ENCODE results near the gene LYPLAL1.
"Not testable (repeated sequence)": the region's sequence is repeated elsewhere in the genome, so short reads cannot be mapped to it uniquely, and the experiment has no call there.

LYPLAL1 gene

GRCh38 chr1:219215477-219215876, 41.8 kb downstream of the LYPLAL1 start:
- no peak for DNase-seq (ENCODE audit: low spot score)

DNA sequence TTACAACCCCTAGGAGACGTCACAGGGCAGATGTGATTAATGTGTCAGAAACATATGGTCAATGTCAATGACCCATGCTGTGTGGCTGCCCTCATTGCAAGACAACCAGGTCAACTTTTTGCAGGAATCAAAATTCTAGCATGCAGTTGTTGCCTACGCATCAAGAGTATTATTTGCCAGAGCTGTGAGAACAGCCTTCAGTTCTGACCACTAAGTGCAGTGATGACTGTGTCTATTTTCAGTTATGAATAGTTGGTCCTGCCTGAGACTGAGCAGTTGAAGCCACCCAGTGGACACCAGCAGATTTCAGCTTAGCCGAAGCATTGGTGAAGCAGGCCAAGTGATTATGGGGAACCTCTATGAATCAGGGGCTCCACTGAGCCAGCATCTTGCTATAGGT, 47.3 kb downstream of the LYPLAL1 start:
- DNase-seq (ENCODE audit: low spot score): no peak

- DNase-seq (ENCODE audit: low spot score): no peak
These were observed 49.8 kb downstream of the LYPLAL1 start for GRCh38 chr1:219223496-219223895.

- no peak for DNase-seq (ENCODE audit: low spot score)
These were observed 52.5 kb downstream of the LYPLAL1 start for GRCh38 chr1:219226196-219226595.

DNA sequence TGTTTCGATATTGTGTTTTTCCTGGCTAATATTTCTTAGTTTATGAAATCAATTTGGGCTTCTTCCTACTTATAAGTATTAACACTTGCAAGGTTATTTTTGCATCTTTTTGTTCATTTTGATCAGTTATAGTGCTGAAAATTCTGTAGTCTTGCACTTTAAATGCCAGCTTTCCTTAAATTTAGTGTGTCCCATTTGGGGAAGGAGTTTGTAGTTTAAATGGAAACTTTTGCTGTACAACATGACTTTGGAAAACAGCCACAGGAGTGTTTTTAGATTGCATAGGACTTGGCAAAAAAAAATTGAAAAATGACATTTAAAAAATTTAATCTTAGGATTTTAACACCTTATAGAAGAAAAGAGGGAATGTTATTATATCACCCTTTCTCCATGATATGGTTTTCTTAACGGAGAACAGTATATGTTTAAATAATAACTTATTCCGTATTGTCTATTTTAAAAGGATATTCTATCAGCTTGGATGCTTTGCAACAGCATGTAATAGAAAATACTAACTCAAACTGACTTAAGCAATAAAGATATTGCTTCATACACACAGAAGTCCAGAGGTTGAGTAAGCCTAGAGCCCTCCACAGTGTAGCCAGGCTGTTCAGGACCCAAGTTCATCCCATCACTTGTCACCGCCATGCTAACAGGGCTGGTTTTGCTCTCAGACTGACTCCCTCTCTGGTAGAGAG, 53.8 kb downstream of the LYPLAL1 start:
- DNase-seq (ENCODE audit: low spot score): no peak

DNA sequence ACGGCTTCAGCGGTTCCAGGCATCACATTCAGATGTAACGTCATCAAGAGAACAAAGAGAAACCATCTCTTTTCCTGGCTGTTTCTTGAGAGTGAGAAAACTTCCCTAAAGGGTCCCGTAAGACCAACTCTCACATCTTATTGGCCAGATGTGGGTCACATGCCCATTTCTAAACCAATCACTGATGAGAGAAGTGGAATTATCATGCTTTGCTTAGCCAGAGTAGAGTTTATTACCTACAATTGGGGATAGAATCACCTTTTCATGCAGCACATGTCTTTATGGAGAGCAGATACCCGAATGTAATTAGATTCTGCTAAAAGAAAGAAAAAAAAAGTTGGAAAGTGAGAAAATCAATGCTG, 54.4 kb downstream of the LYPLAL1 start:
- DNase-seq (ENCODE audit: low spot score): no peak

- DNase-seq (ENCODE audit: low spot score): no peak
These were observed 59.2 kb downstream of the LYPLAL1 start for GRCh38 chr1:219232890-219233289.

GRCh38 chr1:219235903-219236481, 62.3 kb downstream of the LYPLAL1 start:
- DNase-seq (ENCODE audit: low spot score): no peak

- DNase-seq (ENCODE audit: low spot score): no peak
These were observed 63.4 kb downstream of the LYPLAL1 start for GRCh38 chr1:219236933-219237610.

DNA sequence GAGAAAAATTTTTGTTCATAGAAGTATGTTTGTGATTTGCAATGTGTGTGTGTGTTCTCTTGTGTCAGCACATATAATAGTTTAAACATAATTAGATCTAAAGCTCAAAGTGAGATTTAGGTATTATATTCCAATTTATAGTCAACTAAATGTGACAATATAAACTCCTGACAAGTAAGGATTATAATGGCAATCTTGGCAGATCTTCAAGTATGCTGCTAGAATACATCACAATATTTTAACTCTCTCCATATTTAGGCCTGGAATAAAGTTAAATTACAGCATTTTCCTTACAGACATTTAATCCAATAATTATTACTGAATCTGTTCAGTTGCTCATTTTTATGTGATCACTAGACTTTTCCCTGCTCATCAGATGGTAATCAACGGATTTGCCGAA, 65.8 kb downstream of the LYPLAL1 start:
- no peak for DNase-seq (ENCODE audit: low spot score)

- no peak for DNase-seq (ENCODE audit: low spot score)
These were observed 71.2 kb downstream of the LYPLAL1 start for GRCh38 chr1:219244864-219245263.

- no peak for DNase-seq (ENCODE audit: low spot score)
These were observed 73.8 kb downstream of the LYPLAL1 start for GRCh38 chr1:219247441-219247840.

DNA sequence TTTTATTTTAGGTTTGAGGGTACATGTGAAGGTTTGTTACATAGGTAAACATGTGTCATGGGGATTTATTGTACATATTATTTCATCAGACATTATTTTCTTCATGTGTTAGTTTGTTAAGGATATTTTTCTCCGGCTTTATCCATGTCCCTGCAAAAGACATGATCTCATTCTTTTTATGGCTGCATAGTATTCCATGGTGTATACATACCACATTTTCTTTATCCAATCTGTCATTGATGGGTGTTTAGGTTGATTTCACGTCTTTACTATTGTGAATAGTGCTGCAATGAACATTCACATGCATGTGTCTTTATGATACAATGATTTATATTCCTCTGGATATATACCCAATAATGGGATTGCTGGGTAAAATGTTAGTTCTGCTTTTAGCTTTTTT, 76.8 kb downstream of the LYPLAL1 start:
- DNase-seq (ENCODE audit: low spot score): not testable (repeated sequence)

DNA sequence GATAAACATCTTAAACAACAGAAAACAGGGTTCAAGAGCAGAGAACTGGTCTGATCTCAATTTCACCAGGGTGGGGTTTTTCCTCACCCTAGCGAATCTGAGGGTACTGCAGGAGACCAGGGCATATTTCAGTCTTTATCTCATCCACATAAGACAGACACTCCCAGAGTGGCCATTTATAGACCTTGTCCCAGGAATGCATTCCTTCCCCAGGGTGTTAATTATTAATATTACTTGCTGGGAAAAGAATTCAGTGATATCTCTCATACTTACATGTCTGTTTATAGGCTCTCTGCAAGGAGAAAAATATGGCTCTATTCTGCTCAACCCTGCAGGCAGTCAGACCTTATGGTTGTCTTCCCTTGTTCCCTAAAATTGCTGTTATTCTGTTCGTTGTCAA, 84.1 kb downstream of the LYPLAL1 start:
- DNase-seq (ENCODE audit: low spot score): no peak

GRCh38 chr1:219261454-219261853, 87.8 kb downstream of the LYPLAL1 start:
- no peak for DNase-seq (ENCODE audit: low spot score)

All from globus pallidus (tissue), 1 donor.